Endometrial microvascular endothelial cells (primary cell): Measurements from ENCODE around the gene NTRK1. TPM values are rescaled to one million over a fixed set of nuclear protein-coding genes. Genes with fewer than 3 reads are reported as not detected.

ENCODE experiments used
- in situ Hi-C: cut with HindIII; loops from 2 replicates; pipeline ENCODE4 v1.10.0; 2017; ENCODE audit warnings: low sequenced_read_pairs, low pct_unique_long_range_greater_than_20kb; ENCODE audit errors: inconsistent ontology term
- total RNA-seq: library from RNA; depleted of rRNA; stranded (reverse); fragments of >200 nt; gene quantifications from one replicate; pipeline ENCODE4 v1.2.3, GENCODE V29; 2015; ENCODE audit errors: inconsistent ontology term

The NTRK1 gene
- total RNA-seq, 1 donor from 2014 or later = not detected

GRCh38 chr1:156851779-156852417 is 8.8 kb upstream of the NTRK1 start:
- in situ Hi-C loops = no loop called here

GRCh38 chr1:156852418-156852874 is 8.2 kb upstream of the NTRK1 start:
- in situ Hi-C loops = no loop called here

GRCh38 chr1:156853761-156854160 is 6.9 kb upstream of the NTRK1 start:
- in situ Hi-C loops = no loop called here

GRCh38 chr1:156854634-156855033 is 6.0 kb upstream of the NTRK1 start:
- in situ Hi-C loops = no loop called here

- in situ Hi-C loops = no loop called here
Observed at GRCh38 chr1:156856282-156856785, 4.3 kb upstream of the NTRK1 start.

GRCh38 chr1:156857532-156857931 is 3.1 kb upstream of the NTRK1 start:
- in situ Hi-C loops = no loop called here

- in situ Hi-C loops = no loop called here
Observed at GRCh38 chr1:156858555-156858956, 2.1 kb upstream of the NTRK1 start.

GRCh38 chr1:156858959-156859522 is 1.6 kb upstream of the NTRK1 start, which contains the start of gene INSRR:
Gene INSRR, minus strand, starts transcription at chr1:156859117. Its CDS starts 496 bp downstream, at chr1:156858621.
- in situ Hi-C loops = no loop called here

GRCh38 chr1:156859523-156860112 is 1.0 kb upstream of the NTRK1 start:
- in situ Hi-C loops = no loop called here

GRCh38 chr1:156860113-156860627 is 495 bp upstream of the NTRK1 start:
- in situ Hi-C loops = no loop called here

GRCh38 chr1:156862584-156862983 is 1.9 kb downstream of the NTRK1 start:
- in situ Hi-C loops = no loop called here

- in situ Hi-C loops = no loop called here
Observed at GRCh38 chr1:156862997-156863599, 2.4 kb downstream of the NTRK1 start.

- in situ Hi-C loops = no loop called here
Observed at GRCh38 chr1:156863631-156864030, 3.0 kb downstream of the NTRK1 start.

- in situ Hi-C loops = no loop called here
Observed at GRCh38 chr1:156864796-156865195, 4.1 kb downstream of the NTRK1 start.

GRCh38 chr1:156865258-156865657 is 4.6 kb downstream of the NTRK1 start:
- in situ Hi-C loops = no loop called here

- in situ Hi-C loops = no loop called here
Observed at GRCh38 chr1:156865865-156866248, 5.2 kb downstream of the NTRK1 start.

GRCh38 chr1:156866249-156866909 is 5.7 kb downstream of the NTRK1 start:
- in situ Hi-C loops = no loop called here

GRCh38 chr1:156868341-156868740 is 7.7 kb downstream of the NTRK1 start:
- in situ Hi-C loops = no loop called here

GRCh38 chr1:156869455-156869854 is 8.8 kb downstream of the NTRK1 start:
- in situ Hi-C loops = no loop called here
